ENCODE data around the gene LHFPL4. TPM values are rescaled to one million over a fixed set of nuclear protein-coding genes. Genes with fewer than 3 reads are reported as not detected.
"Not testable (repeated sequence)": the region's sequence is repeated elsewhere in the genome, so short reads cannot be mapped to it uniquely, and the experiment has no call there.

LHFPL4 gene
- total RNA-seq, result not detected in 2 replicates

DNA sequence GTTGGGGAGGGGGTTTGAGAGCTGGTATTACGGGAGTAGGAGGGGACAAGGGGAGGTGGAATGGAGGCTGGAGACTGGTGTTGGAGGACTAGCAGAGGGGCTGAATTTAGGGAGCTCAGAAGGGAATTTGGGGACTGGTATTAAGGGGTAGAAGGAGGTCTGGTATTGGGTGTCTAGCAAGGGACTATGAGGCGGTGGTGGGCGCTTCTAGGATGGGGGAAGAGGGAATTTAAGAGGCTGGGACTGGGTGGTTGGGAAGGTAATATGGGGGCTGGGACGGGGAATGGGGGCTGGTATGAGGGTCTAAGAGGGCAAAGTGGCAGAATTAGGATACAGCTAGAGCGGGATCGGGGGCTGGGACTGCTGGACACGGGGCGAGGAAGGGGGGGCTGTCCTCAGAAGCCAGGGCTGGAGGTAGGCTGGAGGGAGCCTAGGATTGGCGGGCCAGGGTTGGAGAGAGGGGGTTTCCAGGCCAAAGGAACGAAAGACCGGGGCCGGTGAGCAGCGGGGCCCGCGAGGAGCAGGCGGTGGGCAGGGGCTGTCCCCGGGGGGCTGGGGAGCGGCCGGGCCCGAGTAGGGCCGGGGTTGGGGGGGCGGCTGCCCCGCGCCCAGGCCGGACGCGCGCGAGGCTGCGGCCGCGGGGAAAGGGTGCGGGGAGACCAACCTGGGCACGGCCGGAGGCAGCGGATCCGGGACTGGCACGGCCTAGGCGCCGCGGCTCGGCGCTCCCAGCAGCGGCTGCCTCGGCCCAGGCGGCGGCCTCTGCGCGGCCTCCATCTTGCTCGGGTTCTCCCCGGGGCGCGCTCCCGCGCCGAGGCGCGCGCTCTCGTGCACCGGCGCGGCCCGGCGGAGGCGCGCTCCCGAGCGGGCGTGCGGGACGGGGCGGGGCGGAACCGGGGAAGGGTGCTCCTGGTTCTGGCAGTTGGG is at the start of gene LHFPL4:
Gene LHFPL4, minus strand, starts transcription at position 802 of the 927 bp plus-strand sequence. CDS start 1,143 bp downstream, outside the sequence.
- no peak within 1 kb of the TSS for H3K4me3 ChIP-seq (ENCODE audit: low read depth, low read length)
- no peak for TF ChIP-seq CTCF (conservative IDR thresholded peaks at IDR 0.05; ENCODE audit: low read depth, low read length)
- DNase-seq (ENCODE audit: low read depth), result no peak

DNA sequence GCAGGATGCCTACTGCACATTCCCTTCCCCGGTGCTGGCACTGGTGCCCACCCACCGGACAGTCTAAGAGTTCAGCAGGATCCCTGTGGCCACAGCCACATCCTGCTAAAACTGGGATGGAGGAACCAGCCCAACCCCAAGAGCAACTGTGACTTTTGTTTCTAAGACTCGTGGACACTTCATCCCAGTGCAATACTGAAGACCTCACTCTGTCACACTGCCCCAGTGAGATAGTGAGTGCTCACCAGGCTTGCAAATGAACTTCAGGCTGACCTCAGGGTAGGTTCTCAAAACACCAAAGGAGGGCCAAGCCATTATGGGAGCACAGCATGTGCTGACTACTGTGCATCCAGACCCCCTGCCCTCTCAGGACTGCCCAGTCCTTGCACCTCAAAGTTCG is 49.0 kb upstream of the LHFPL4 start:
- DNase-seq (ENCODE audit: low read depth), result no peak

GRCh38 chr3:9601006-9601581 is 47.5 kb upstream of the LHFPL4 start:
- DNase-seq (ENCODE audit: low read depth), result not testable (repeated sequence)

More for the DNA sequence above, 49.0 kb upstream of the LHFPL4 start:
- H3K4me3 ChIP-seq (ENCODE audit: low read depth, low read length), result no peak overlapping the region
- no peak for TF ChIP-seq CTCF (conservative IDR thresholded peaks at IDR 0.05; ENCODE audit: low read depth, low read length)

GRCh38 chr3:9600597-9600996 is 47.0 kb upstream of the LHFPL4 start:
- no peak for DNase-seq (ENCODE audit: low read depth)
- TF ChIP-seq CTCF (conservative IDR thresholded peaks at IDR 0.05; ENCODE audit: low read depth, low read length), result no peak
- peak overlapping the region; percentile 37 for H3K4me3 ChIP-seq (ENCODE audit: low read depth, low read length)

More at GRCh38 chr3:9601006-9601581, 47.5 kb upstream of the LHFPL4 start:
- peak overlapping the region; percentile 37 for H3K4me3 ChIP-seq (ENCODE audit: low read depth, low read length)

DNA sequence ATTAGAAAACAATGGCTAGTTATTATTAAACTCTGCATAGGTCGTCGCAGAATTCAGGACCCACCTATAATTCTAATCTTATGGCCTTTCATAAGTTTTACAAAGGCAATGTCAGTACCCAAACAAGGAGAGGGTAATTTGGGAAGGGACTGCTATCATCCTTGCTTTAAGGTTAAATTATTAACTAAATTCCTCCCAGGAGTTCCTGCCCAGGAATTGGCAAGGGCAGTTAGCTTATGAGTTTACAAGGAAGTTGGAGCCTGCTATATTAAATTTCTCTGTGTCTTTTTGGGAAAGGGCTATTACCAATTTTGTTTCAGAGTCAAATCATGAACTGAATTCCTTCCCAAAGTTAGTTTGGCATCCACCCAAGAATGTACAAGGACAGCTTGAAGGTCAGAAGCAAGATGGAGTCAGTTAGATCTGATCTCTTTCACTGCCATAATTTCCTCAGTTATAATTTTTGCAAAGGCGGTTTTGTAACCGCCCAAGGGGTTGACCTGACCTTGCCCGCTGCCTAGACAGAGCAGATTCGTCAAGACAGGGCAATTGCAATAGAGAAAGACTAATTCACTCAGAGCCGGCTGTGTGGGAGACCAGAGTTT is 45.3 kb upstream of the LHFPL4 start:
- DNase-seq (ENCODE audit: low read depth), result no peak
- no peak overlapping the region for H3K4me3 ChIP-seq (ENCODE audit: low read depth, low read length)
- no peak for TF ChIP-seq CTCF (conservative IDR thresholded peaks at IDR 0.05; ENCODE audit: low read depth, low read length)

GRCh38 chr3:9595877-9596276 is 42.3 kb upstream of the LHFPL4 start:
- no peak overlapping the region for H3K4me3 ChIP-seq (ENCODE audit: low read depth, low read length)
- TF ChIP-seq CTCF (conservative IDR thresholded peaks at IDR 0.05; ENCODE audit: low read depth, low read length), result no peak
- DNase-seq (ENCODE audit: low read depth), result no peak

DNA sequence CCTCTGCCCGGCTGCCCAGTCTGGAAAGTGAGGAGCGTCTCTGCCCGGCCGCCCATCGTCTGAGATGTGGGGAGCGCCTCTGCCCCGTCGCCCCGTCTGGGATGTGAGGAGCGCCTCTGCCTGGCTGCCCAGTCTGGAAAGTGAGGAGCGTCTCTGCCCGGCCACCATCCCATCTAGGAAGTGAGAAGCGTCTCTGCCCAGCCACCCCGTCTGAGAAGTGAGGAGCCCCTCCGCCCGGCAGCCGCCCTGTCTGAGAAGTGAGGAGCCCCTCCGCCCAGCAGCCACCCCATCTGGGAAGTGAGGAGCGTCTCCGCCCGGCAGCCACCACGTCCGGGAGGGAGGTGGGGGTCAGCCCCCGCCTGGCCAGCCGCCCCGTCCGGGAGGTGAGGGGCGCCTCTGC is 38.2 kb upstream of the LHFPL4 start:
- not testable (repeated sequence) for DNase-seq (ENCODE audit: low read depth); H3K4me3 ChIP-seq (ENCODE audit: low read depth, low read length)

Measured in epithelial cell of proximal tubule (primary cell).